HG02588 (cell line): ENCODE data around the gene CLDN24.
A peak's percentile ranks its signal among the peaks of the same experiment; 100 is the strongest.

ENCODE experiments used
- ATAC-seq: cut with Tn5 transposase; IDR thresholded peaks from one replicate; pipeline ENCODE4 v1.9.1; 2021; ENCODE audit warnings: mild to moderate bottlenecking, moderate library complexity; ENCODE audit not compliant: unreplicated experiment

CLDN24 gene

GRCh38 chr4:183323295-183323694, 1.1 kb upstream of the CLDN24 start:
- ATAC-seq: no peak

GRCh38 chr4:183321516-183321915, 710 bp downstream of the CLDN24 start:
- no peak for ATAC-seq

DNA sequence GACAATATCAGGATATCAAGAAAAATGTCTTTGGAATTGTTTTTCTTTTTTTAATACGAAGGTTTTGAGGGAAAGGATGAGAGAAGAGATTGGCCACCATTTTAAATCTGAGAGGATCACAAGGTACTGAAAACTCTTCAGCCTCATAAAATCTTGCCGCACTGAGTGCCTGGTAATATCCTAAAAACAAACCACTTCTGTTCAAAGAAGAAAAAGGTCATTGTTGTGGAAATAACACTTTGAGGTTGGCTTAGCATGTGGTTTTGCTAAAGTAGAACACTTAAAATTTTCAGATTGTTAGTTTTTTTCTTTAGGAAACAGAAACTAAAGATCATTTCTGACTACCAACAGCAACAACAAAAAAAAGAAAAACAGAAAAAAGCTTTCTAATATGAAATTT, 1.1 kb downstream of the CLDN24 start:
- peak; percentile 49 for ATAC-seq

DNA sequence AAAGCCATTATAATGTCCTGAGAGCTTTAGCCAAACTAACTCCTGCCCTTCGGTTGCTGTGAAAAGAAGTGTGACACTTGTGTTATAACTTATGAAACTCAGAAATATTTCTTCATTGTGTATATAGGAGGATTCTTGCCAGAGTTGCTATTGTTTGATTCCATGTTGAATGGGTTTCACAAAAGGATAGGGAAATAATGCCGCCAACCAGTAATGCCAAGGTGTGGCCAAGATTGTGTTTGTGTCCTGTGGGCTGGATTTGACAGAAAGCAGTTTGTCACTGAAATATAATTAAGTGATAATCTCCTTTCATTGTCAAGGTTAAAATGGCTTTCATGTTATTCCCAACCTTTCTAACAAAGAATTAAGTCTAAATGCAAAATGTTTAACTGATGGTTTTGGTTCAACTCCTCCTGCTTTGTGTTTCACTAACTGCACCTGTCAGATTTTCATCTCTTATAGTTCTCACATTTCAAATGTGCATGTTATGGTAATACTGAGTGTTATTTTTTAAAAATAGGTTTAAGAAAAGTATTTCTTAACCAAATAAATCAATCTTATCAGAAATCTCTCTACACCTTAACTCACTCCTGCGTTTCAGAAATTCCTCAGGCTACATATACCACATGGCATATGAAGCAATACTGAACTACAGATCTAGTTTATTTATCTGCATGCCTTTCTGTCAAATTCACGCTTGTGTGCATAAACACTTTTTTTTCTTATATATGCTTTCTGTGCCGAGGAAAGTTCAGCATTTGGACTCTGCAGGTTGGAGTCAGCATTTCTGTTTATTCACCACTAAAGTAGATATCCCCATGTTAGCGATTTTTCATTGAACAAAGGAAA, 1.8 kb downstream of the CLDN24 start, which contains the start of gene CLDN22:
CLDN22 (minus strand) TSS at position 66 of the 849 bp plus-strand sequence; CDS start at position 8, 58 bp downstream.
- ATAC-seq: no peak

DNA sequence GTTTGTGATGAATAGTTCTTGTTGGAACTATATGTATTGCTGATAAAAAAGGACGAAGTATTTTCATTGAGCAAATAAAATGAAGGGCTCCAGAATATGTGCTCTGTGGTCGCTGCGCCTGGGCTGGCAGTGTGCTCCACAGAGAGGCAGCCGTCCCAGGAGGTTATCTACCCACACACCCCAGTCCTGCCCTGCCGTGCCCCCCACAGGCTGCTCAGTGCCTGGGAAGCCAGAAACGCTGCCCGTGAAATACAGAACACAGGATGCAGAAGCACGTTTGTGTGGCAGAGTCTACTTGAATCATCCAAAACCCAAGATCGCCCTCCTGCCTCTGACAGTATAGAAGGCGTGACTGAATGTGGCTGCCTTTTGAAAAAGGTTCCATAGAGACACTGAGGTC, 3.6 kb downstream of the CLDN24 start:
- ATAC-seq: no peak

DNA sequence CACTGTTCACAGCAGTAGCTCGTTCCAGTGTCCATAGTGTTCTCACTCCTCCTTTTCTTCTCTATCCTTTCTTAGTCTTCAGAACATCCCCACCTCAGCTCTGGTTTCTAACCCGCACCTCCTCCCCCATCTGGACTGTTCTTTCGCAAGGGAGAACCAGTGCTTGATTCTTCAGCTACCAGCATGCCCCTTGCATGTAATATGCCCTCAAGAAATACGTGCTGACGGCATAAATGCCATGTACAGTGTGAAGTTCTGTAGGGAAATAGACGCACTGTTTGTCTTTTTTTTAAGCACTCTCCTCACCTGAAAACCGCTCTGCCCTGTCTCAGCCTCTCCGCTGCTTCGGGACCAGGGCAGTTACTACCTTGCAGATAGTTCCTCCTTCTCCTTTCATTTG, 7.4 kb downstream of the CLDN24 start:
- ATAC-seq: no peak

DNA sequence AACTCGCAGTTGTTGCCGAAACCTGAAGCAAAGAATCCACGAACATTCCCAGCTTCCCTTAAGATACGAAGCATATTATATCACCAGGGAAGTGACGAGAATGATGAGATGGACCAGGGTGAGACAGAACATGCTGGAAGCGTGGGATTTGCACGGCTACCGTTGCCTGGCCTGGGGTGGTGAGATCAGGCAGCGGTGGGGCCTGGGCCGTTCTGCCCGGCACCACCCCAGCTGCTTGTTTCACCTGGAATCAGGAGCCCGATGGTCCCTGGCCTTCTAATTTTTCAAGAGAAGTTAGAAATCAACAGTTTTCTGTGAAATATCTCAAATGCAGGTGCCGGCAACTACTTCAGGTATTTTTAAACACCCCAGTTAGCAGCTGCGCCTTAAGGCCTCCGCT, 7.9 kb downstream of the CLDN24 start:
- no peak for ATAC-seq

- no peak for ATAC-seq
Measured at GRCh38 chr4:183312841-183313240, 9.4 kb downstream of the CLDN24 start.

GRCh38 chr4:183306811-183307210, 15.4 kb downstream of the CLDN24 start:
- no peak for ATAC-seq

GRCh38 chr4:183304538-183304937, 17.7 kb downstream of the CLDN24 start:
- ATAC-seq: no peak

GRCh38 chr4:183304067-183304466, 18.2 kb downstream of the CLDN24 start:
- no peak for ATAC-seq

DNA sequence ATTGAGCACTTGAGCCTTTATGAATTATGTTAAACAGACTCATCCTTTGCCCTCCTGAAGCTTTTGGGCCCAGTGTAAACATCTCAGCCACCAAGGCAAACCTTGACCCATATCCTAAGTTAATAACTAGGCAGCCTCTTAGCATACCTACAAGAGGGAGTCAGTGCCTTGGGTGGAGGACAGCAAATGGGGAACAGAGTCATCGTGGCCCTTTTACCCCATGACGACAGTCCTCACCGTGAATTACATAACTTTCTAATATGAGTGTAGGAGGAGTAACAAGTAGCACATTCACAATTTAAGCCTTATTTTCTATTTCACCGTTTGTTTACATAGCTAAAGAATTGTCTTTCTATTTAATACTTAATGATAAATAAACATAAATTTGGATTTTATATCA, 18.9 kb downstream of the CLDN24 start:
- ATAC-seq: no peak

- no peak for ATAC-seq
Measured at GRCh38 chr4:183300655-183301054, 21.6 kb downstream of the CLDN24 start.

- ATAC-seq: no peak
Measured at GRCh38 chr4:183300070-183300469, 22.2 kb downstream of the CLDN24 start.

- ATAC-seq: peak; percentile 32
Measured at GRCh38 chr4:183299464-183299863, 22.8 kb downstream of the CLDN24 start.

GRCh38 chr4:183297675-183298074, 24.6 kb downstream of the CLDN24 start:
- ATAC-seq: peak; percentile 87

DNA sequence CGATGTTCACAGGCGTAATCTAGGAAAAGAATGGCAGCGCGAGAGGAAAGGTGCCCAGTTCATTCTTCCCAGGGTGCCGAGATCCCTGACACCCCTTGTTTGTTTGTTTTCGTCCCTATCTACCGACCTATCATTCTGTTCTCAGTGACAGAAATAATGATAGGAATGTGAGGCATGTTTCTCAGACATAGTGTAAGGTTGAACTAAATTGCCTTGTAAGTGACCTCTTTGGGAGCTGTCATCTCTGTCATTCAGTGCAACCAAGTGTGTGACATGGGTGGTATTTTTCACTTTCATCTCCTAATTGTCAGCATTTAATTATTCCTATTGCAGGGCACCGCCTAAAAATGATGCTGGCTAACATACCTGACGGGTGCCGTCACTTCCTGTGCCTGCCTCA, 26.5 kb downstream of the CLDN24 start:
- no peak for ATAC-seq

DNA sequence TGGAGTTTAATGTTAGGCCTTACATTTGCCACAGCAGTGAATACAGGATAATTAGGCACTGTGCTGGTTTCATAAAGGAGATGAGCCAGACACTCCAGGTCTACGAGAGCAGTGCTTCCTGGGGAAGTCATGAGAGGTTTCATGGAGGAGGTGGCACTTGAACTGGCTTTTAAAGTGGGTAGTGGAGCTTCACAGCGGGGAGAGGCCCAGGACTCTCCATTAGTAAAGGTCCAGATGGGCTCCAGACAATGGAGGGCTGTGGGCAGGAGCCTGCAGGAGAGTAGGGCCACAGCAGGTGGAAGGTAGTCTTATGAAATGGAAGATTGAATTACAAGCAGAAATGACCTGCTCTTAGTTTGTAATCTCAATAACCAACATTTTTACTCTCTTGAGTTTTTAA, 31.2 kb downstream of the CLDN24 start:
- no peak for ATAC-seq

- ATAC-seq: no peak
Measured at GRCh38 chr4:183289688-183290087, 32.5 kb downstream of the CLDN24 start.

GRCh38 chr4:183288955-183289354, 33.3 kb downstream of the CLDN24 start:
- ATAC-seq: no peak

GRCh38 chr4:183287677-183288076, 34.5 kb downstream of the CLDN24 start:
- peak; percentile 78 for ATAC-seq

- ATAC-seq: peak; percentile 69
Measured at GRCh38 chr4:183287309-183287659, 34.9 kb downstream of the CLDN24 start.
